MCF 10A (cell line): Measurements from ENCODE around the gene CLDN9. TPM values are rescaled to one million over a fixed set of nuclear protein-coding genes. Genes with fewer than 3 reads are reported as not detected.

Experiments
- BruUV-seq: library from RNA; stranded (reverse); fragments of 400-500 nt; replicated peaks from 2 replicates; lab custom pipeline; 2021; lab: Mats Ljungman, UMichigan
- CTCF ChIA-PET: fragments of 300-600 bp; sonication (Branson Sonifier 250); formaldehyde crosslinking; extraction: SDS; loops from one replicate; lab custom pipeline; 2021; ENCODE audit warnings: antibody characterized with exemption, inconsistent platforms; lab: Yijun Ruan, JAX
- POLR2A ChIA-PET: fragments of 300-600, 350-650 bp; sonication (Branson Sonifier 250); formaldehyde crosslinking; extraction: SDS; loops from one replicate; lab custom pipeline; 2020; ENCODE audit warnings: antibody characterized with exemption, inconsistent platforms; lab: Yijun Ruan, JAX
- DNase-seq: peaks from one replicate; pipeline ENCODE4 v3.0.0-alpha.2; 2018; ENCODE audit not compliant: unreplicated experiment
- H3K27ac Mint-ChIP-seq: one replicate; pipeline ENCODE4 v1.8.0; 2022; ENCODE audit warnings: mild to moderate bottlenecking, low read depth, mixed read lengths; ENCODE audit not compliant: unreplicated experiment
- H3K27me3 Mint-ChIP-seq: one replicate; pipeline ENCODE4 v1.8.0; 2022; ENCODE audit warnings: mixed read lengths; ENCODE audit not compliant: insufficient read depth, unreplicated experiment
- H3K36me3 Mint-ChIP-seq: one replicate; pipeline ENCODE4 v1.8.0; 2022; ENCODE audit warnings: mild to moderate bottlenecking, moderate library complexity, mixed read lengths; ENCODE audit not compliant: insufficient read depth, unreplicated experiment
- H3K4me1 Mint-ChIP-seq: one replicate; pipeline ENCODE4 v1.8.0; 2022; ENCODE audit warnings: mixed read lengths; ENCODE audit not compliant: insufficient read depth, unreplicated experiment
- H3K4me3 Mint-ChIP-seq: one replicate; pipeline ENCODE4 v1.8.0; 2022; ENCODE audit warnings: mild to moderate bottlenecking, moderate library complexity, mixed read lengths; ENCODE audit not compliant: unreplicated experiment
- H3K9me3 Mint-ChIP-seq: one replicate; pipeline ENCODE4 v1.8.0; 2022; ENCODE audit warnings: mixed read lengths; ENCODE audit not compliant: unreplicated experiment
- intact Hi-C: fragments of 100-400 bp; cut with micrococcal nuclease; formaldehyde crosslinking; loops from 2 replicates; pipeline ENCODE4 v1.14.1; 2022
- total RNA-seq: library from RNA; stranded (reverse); gene quantifications from 2 replicates; pipeline ENCODE4 v1.2.3, GENCODE V29; 2022
- TF ChIP-seq, protein P1 (sequence below): fragments of 200-600 bp; IDR thresholded peaks from one replicate; pipeline ENCODE4 v1.8.0; 2022; ENCODE audit warnings: antibody characterized with exemption, mild to moderate bottlenecking; ENCODE audit not compliant: unreplicated experiment

Gene CLDN9
- total RNA-seq, 1 experiment from 2014 or later: 0.44 TPM

DNA sequence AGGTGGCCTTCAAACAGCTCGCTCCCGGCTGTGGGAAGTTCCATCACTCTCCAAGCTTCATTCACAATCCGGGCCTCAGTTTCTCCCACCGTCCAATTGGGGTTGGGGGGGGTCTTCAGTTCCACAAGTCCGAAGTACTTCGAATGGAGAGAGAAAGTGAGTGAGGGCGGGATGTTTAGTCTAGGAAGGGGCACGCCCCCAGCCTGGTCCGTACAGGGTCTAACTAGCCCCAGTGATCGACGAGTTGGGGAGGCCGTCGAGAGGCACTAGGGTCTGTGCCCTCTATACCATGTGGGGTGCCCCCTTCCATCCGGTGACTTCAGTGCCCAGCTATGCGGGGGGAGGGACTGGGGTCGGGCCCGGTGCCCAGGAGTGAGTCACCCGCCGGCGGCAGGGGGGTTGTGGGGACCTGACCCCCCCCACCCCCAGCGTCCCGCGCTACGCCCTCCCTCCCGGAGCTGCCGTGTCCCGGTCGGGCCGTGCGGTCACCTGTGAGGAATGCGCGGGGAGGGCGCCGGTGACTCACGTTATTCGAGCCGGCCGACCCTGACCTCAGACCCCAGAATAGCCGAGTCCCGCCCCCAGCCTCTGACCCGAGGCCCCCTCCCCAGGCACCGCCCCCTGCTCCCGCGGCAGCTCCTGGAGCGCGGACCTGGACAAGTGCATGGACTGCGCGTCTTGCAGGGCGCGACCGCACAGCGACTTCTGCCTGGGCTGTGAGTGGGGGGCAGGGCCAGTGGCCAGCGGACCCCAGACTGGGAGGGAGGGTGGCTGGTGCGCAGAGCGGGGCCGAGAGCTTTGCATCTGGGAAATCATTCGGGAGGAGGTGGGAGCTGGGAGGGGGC is 8.1 kb downstream of the CLDN9 start:
- POLR2A ChIA-PET: interaction anchor here (0.5 to 5.0 kb wide), 30 partner anchors 7 to 1357 kb away, joined by 3 to 41 read pairs (median 5); partner anchors contain the start of genes BICDL2, FLYWCH1, PAQR4 and PKMYT1

DNA sequence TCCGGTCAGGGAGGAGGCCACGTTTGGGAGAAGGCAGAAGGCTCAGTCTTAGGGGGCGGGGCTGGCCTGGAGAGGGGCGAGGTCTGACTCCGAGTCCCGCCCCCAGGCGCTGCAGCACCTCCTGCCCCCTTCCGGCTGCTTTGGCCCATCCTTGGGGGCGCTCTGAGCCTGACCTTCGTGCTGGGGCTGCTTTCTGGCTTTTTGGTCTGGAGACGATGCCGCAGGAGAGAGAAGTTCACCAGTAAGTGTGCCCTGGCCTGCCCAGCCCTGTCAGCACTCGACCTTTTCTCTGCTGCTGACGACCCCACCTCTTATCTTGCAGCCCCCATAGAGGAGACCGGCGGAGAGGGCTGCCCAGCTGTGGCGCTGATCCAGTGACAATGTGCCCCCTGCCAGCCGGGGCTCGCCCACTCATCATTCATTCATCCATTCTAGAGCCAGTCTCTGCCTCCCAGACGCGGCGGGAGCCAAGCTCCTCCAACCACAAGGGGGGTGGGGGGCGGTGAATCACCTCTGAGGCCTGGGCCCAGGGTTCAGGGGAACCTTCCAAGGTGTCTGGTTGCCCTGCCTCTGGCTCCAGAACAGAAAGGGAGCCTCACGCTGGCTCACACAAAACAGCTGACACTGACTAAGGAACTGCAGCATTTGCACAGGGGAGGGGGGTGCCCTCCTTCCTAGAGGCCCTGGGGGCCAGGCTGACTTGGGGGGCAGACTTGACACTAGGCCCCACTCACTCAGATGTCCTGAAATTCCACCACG is 8.9 kb downstream of the CLDN9 start:
- TSS peak; percentile 72 for BruUV-seq
- no peaks in the 10 kb centered on the region for H3K27me3 Mint-ChIP-seq
- peaks cover 23% of the 10 kb centered on the region for H3K4me1 Mint-ChIP-seq
- H3K27ac Mint-ChIP-seq: peak overlapping the region; percentile 94
- H3K9me3 Mint-ChIP-seq: no peaks in the 10 kb centered on the region
- peak overlapping the region; percentile 82 for H3K4me3 Mint-ChIP-seq
- TF ChIP-seq, protein P1, sequence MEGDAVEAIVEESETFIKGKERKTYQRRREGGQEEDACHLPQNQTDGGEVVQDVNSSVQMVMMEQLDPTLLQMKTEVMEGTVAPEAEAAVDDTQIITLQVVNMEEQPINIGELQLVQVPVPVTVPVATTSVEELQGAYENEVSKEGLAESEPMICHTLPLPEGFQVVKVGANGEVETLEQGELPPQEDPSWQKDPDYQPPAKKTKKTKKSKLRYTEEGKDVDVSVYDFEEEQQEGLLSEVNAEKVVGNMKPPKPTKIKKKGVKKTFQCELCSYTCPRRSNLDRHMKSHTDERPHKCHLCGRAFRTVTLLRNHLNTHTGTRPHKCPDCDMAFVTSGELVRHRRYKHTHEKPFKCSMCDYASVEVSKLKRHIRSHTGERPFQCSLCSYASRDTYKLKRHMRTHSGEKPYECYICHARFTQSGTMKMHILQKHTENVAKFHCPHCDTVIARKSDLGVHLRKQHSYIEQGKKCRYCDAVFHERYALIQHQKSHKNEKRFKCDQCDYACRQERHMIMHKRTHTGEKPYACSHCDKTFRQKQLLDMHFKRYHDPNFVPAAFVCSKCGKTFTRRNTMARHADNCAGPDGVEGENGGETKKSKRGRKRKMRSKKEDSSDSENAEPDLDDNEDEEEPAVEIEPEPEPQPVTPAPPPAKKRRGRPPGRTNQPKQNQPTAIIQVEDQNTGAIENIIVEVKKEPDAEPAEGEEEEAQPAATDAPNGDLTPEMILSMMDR: peak; percentile 19
- peaks cover 38% of the 10 kb centered on the region for H3K36me3 Mint-ChIP-seq
- CTCF ChIA-PET: interaction anchor here (0.6 to 5.1 kb wide), 8 partner anchors 10 to 981 kb away, joined by 3 to 28 read pairs (median 3); no protein-coding TSS in a partner anchor
- POLR2A ChIA-PET: interaction anchor here (0.6 to 5.0 kb wide), 24 partner anchors 9 to 696 kb away, joined by 3 to 41 read pairs (median 6); partner anchors contain the start of genes BICDL2, FLYWCH1, FLYWCH2 and KCTD5
- intact Hi-C loops: no loop called here
- peak; percentile 98 for DNase-seq

More for the DNA sequence above, 8.1 kb downstream of the CLDN9 start:
- Mint-ChIP-seq H3K4me3 (peak overlapping the region; percentile 82), H3K9me3 (no peaks in the 10 kb centered on the region), H3K36me3 (peaks cover 30% of the 10 kb centered on the region), H3K4me1 (peaks cover 23% of the 10 kb centered on the region), H3K27me3 (no peaks in the 10 kb centered on the region), H3K27ac (peak overlapping the region; percentile 94)
- BruUV-seq: no TSS peak
- DNase-seq: peak; percentile 91
- CTCF ChIA-PET: interaction anchor here (0.6 to 5.1 kb wide), 7 partner anchors 11 to 1298 kb away, joined by 3 to 28 read pairs (median 4); no protein-coding TSS in a partner anchor
- intact Hi-C loops: loop anchor here (1.0 kb wide), 2 partner anchors 17 to 38 kb away; no protein-coding TSS in a partner anchor
- TF ChIP-seq, protein P1: no peak

DNA sequence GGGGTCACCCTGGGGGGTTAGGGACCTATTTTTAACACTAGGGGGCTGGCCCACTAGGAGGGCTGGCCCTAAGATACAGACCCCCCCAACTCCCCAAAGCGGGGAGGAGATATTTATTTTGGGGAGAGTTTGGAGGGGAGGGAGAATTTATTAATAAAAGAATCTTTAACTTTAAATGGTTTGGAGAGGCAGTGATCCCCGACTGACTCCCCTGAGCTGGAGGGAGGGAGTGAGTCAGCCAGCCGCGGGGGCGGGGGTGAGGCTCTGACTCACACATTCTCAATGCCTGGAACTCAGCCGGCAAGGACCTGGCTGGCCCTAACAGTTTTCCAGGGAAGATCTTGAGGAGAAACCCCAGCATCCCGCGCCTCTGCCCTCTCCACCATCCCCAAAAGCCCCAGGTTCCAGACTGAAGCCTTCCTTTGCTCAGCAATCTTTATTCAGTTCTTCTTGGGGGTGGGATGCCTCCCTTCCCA is 9.5 kb downstream of the CLDN9 start:
- BruUV-seq: no TSS peak
- ChIA-PET POLR2A (interaction anchor here (0.6 to 5.0 kb wide), 23 partner anchors 9 to 1265 kb away, joined by 3 to 41 read pairs (median 5); partner anchors contain the start of genes BICDL2, FLYWCH1, FLYWCH2 and KCTD5), CTCF (interaction anchor here (0.6 to 5.1 kb wide), 8 partner anchors 9 to 104 kb away, joined by 3 to 28 read pairs (median 4); no protein-coding TSS in a partner anchor)
- peak overlapping the region; percentile 94 for H3K27ac Mint-ChIP-seq
- H3K36me3 Mint-ChIP-seq: peaks cover 43% of the 10 kb centered on the region
- peaks cover 23% of the 10 kb centered on the region for H3K4me1 Mint-ChIP-seq
- TF ChIP-seq, protein P1: no peak
- peak; percentile 97 for DNase-seq
- intact Hi-C loops: no loop called here
- H3K4me3 Mint-ChIP-seq: peak overlapping the region; percentile 82
- no peaks in the 10 kb centered on the region for H3K27me3 Mint-ChIP-seq
- no peaks in the 10 kb centered on the region for H3K9me3 Mint-ChIP-seq
